ENCODE data around the gene CACNA2D1.

Gene CACNA2D1

GRCh38 chr7:82443547-82444219 is at the start of gene CACNA2D1:
Gene CACNA2D1, minus strand, starts transcription at chr7:82443777.
- DNase-seq (peak; percentile 2), ATAC-seq (peak; percentile 40)

- DNase-seq (no peak), ATAC-seq (no peak)
Observed at GRCh38 chr7:82481499-82482097, 38.0 kb upstream of the CACNA2D1 start.

GRCh38 chr7:82477733-82478515 is 34.3 kb upstream of the CACNA2D1 start:
- DNase-seq = no peak
- ATAC-seq = no peak

- DNase-seq = no peak
- no peak for ATAC-seq
Observed at GRCh38 chr7:82472966-82473365, 29.4 kb upstream of the CACNA2D1 start.

GRCh38 chr7:82471351-82472020 is 27.9 kb upstream of the CACNA2D1 start:
- ATAC-seq (no peak), DNase-seq (no peak)

- ATAC-seq (no peak), DNase-seq (no peak)
Observed at GRCh38 chr7:82469207-82469606, 25.6 kb upstream of the CACNA2D1 start.

GRCh38 chr7:82468435-82468834 is 24.9 kb upstream of the CACNA2D1 start:
- DNase-seq = no peak
- no peak for ATAC-seq

GRCh38 chr7:82467020-82467419 is 23.4 kb upstream of the CACNA2D1 start:
- no peak for ATAC-seq
- DNase-seq = no peak

GRCh38 chr7:82464372-82464771 is 20.8 kb upstream of the CACNA2D1 start:
- DNase-seq (no peak), ATAC-seq (no peak)

- ATAC-seq = no peak
- no peak for DNase-seq
Observed at GRCh38 chr7:82455295-82455694, 11.7 kb upstream of the CACNA2D1 start.

- no peak for DNase-seq
Observed at GRCh38 chr7:82450759-82451158, 7.2 kb upstream of the CACNA2D1 start.

GRCh38 chr7:82449910-82450309 is 6.3 kb upstream of the CACNA2D1 start:
- ATAC-seq = no peak

More at GRCh38 chr7:82450759-82451158, 7.2 kb upstream of the CACNA2D1 start:
- ATAC-seq = no peak

GRCh38 chr7:82446897-82447296 is 3.3 kb upstream of the CACNA2D1 start:
- DNase-seq (no peak), ATAC-seq (no peak)

More at GRCh38 chr7:82449910-82450309, 6.3 kb upstream of the CACNA2D1 start:
- no peak for DNase-seq

GRCh38 chr7:82445271-82445670 is 1.7 kb upstream of the CACNA2D1 start:
- ATAC-seq (no peak), DNase-seq (no peak)

- ATAC-seq = peak; percentile 46
- DNase-seq = no peak
Observed at GRCh38 chr7:82444220-82444909, 788 bp upstream of the CACNA2D1 start.

GRCh38 chr7:82443036-82443546 is 486 bp downstream of the CACNA2D1 start:
- DNase-seq = peak; percentile 9
- peak; percentile 28 for ATAC-seq

- ATAC-seq (no peak), DNase-seq (no peak)
Observed at GRCh38 chr7:82442492-82443035, 1.0 kb downstream of the CACNA2D1 start.

- ATAC-seq (no peak), DNase-seq (no peak)
Observed at GRCh38 chr7:82441669-82442478, 1.7 kb downstream of the CACNA2D1 start.

GRCh38 chr7:82438521-82438920 is 5.1 kb downstream of the CACNA2D1 start:
- no peak for ATAC-seq
- DNase-seq = no peak

- DNase-seq (no peak), ATAC-seq (no peak)
Observed at GRCh38 chr7:82435769-82436168, 7.8 kb downstream of the CACNA2D1 start.

Measured in stimulated activated naive CD8-positive, alpha-beta T cell treated with anti-CD3 and anti-CD28 coated beads, Interleukin-15, Interleukin-2, amounts not matched to agents 100 U/mL and 50 U/mL, for 24 hours (primary cell).